HTR-8/SVneo (cell line): ENCODE measurements around the gene NDUFB11.
"Not testable (repeated sequence)": the region's sequence is repeated elsewhere in the genome, so short reads cannot be mapped to it uniquely, and the experiment has no call there.

ENCODE experiments used
- DNase-seq: peaks from one replicate; pipeline ENCODE4 v3.0.0; 2011; ENCODE audit warnings: low spot score, mixed read lengths; ENCODE audit not compliant: insufficient read length
- FAIRE-seq: peaks from 2 replicates; lab custom pipeline; 2011; peaks lifted over from hg19 to GRCh38; lab: Jason Lieb, UNC

The NDUFB11 gene

DNA sequence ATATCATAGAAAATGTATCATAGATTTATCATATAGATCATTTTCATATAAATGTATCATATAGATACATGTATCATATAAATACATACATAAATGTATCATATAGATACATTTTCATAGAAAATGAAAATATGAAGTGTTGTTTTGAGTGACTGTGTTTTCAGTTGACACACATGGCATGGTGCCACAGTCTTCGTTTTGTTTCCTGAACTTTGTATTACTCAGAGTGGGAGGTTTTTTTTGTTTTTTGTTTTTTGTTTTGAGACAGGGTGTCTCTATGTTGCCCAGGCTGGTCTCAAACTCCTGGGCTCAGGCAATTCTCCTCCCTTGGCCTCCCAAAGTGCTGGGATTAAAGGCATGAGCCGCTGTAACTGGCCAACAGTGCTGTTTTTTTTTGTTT is 4.4 kb upstream of the NDUFB11 start:
- no peak for DNase-seq
- FAIRE-seq, result no peak

DNA sequence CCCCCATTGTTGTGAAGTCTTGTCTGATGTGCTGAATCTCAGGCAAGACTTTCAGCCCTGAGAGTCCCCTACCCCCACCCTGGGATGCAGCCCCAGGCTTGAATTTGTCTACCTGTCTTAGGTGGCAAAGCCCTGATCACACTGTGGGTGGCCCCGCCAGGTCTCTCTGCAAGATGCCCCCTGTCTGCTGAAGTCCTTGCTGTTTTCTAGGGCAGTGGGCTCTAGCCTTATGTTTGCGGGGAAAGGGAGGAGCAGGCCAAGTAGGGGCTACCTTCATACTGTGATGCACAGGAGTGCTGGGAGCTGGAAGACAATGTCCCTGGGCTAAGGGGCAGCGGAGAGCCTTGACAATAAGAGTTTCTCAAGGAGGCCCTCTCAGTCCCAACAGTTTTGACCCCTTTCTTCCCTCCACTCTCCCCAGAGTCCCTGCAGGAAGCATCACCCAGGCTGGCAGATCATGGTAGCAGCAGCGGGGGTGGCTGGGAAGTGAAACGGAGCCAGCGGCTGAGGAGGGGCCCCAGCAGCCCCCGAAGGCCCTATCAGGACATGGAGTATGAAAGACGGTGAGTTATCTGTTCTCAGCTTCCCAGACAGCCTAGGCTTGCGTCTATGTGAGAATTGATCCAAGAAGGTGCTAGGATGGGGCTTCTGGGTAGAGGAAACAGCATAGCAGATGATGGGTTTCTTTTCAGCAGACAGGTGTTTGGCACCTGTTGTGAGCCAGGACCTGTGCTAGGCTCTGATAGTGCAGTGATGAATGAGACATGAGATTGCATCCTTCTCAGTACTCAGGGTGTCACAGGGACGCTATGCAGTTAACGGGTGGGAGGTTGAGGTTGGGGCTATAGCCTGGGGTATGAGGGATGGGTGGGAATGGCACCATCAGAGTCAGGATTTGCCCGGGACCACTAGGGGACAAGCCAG is 2.7 kb upstream of the NDUFB11 start:
- no peak for FAIRE-seq

DNA sequence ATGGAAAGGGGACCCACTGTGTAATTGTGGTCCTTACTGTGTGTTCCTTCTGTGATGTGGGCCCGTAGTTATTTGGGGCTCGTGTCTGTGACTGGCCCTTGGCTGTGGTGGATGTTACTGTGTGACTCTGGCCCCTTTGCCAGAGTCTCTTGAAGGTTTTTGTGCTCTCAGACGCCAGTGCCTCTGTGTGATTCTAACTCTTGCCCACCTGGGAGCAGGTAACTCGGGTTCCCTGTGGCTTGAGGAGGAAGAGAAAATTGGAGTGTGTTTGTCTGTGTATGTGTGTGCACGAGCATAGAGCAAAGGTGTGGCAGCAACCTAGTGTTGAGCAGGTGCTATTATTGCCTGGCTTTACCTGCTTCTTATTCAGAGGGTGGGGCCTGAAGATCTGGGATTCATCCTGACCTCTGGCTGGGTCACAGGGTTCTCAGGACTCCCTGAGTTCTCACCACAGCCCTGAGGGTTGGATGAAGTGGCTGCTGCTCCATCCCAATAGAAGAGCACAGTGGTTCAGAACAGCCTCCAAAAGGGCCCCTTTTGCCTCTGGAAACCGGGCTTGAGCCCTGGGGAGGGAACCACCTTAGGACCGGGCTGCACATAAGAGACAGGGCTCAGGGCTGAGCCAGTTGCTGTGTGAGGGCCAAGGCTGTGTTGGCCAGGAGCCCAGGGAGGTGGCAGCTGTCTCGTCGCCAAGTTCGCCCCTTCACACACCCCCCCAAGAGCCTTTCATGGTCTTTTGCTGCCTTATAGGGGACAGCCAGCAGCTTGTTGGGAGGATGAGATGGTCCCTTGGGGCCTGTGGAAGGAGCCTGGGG is 1.8 kb upstream of the NDUFB11 start:
- no peak for FAIRE-seq
- no peak for DNase-seq

More for the DNA sequence above, 2.7 kb upstream of the NDUFB11 start:
- DNase-seq, result no peak

DNA sequence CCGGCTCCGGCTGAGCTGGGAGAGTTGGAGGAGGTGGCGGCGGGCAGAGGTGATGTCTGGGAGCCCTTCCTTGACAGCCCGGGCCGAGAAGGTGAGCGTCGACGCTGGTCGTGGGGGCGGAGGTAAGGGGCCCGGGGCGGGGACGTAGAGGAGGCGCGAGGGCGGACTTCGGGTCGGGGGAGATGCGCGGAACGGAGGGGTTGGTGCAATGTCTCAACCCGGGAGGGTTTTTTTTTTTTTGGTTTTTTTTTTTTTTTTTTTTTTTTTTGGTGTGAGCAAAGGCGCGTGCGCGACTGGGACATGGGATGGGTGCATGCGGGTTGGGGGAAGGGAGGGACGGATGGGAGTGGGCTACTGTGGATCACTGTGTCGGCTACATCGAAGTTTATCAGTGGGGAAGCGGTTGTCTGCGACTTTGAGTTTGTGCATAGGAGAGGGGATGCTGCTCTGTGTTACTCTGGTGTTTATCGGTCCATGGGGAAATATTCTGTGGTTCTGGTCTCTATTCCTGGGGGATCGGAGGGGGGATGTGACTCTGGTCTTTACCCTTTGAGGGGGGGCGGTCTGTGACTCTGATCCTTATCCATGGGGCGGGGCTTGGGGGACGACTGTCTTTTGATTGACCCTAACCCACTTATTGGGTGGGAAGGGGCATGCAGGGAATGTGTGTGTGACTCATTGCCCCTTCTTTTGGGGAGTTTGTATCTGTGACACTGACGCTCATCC is 1.1 kb upstream of the NDUFB11 start:
- FAIRE-seq (no peak), DNase-seq (no peak)

DNA sequence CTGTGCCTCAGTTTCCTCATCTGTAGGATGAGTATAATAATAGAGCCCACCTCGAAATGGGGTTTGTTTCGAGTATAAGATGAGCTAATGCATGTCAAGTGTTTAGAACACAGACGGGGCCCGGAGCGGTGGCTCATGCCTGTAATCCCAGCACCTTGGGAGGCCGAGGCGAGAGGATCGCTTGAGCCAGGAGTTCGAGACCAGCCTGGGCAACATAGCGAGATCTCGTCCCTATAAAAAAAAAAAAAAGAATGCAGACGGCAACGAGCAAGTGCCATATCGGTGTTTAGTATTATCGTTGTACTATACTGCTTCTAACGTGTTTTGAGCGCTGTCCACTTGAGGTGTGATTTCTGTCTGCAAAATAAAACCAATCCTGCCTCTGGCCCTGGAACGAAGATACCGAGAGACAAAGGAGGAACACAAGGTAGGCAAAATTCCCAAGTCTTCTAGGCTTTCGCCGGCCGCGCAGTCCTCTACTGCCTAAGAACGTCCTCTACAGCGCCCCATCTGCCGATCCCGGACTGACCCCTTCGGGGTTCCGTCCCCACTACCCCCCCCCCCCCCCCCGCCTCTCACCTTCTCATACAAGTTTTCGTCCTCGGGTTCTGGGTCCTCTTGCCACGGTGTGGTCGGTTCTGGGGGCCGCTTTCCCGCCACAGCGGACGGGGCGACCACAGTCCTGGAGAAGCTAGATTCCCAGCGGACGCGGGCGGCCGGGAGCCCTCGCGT is 442 bp downstream of the NDUFB11 start:
- DNase-seq (no peak), FAIRE-seq (no peak)

DNA sequence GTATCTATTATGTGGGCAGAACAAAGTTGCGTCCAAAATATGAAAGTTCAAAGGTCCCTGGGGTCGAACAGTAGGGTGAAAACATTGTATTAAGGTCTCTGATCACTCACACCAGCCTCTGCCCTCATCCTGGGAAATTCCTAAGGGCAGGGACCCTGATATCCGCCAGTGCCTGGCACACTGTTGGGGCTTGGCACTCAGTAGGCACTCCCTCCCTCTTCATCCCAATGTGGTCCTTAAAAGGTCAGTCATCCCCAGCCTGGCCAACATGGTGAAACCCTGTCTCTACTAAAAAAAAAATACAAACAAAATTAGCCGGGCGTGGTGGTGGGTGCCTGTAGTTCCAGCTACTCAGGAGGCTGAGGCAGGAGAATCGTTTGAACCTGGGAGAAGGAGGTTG is 6.3 kb downstream of the NDUFB11 start:
- DNase-seq (no peak), FAIRE-seq (no peak)

DNA sequence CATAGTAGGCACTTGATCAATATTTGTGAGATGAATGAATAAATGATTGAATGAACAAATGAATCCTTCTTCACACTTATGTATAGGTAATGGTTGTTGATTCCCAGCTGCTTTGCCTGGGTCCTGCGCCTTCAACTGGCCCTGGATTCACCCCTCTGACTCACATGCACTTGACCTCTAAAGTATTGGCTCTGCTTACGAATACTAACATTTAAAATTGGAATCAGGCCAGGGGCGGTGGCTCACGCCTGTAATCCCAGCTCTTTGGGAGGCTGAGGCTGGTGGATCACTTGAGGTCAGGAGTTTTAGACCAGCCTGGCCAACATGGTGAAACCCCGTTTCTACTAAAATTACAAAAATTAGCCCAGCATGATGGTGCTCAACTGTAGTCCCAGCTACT is 8.9 kb downstream of the NDUFB11 start:
- FAIRE-seq, result not testable (repeated sequence)

DNA sequence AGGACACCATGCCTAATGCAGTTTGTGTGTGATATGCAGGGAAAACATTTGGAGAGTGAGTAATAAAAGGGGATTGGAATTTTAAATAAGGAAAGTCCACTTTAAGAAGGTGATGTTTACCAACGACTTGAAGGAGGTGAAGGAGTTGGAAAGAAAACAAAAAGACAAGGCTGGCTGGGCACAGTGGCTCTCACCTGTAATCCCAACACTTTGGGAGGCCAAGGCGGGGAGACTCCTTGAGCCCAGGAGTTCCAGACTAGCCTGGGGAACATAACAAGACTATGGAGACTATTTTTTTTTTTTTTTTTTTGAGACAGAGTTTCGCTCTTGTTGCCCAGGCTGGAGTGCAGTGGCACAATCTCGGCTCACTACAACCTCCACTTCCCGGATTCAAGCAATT is 11.0 kb downstream of the NDUFB11 start:
- DNase-seq, result no peak
- FAIRE-seq, result no peak

More for the DNA sequence above, 8.9 kb downstream of the NDUFB11 start:
- DNase-seq, result not testable (repeated sequence)

DNA sequence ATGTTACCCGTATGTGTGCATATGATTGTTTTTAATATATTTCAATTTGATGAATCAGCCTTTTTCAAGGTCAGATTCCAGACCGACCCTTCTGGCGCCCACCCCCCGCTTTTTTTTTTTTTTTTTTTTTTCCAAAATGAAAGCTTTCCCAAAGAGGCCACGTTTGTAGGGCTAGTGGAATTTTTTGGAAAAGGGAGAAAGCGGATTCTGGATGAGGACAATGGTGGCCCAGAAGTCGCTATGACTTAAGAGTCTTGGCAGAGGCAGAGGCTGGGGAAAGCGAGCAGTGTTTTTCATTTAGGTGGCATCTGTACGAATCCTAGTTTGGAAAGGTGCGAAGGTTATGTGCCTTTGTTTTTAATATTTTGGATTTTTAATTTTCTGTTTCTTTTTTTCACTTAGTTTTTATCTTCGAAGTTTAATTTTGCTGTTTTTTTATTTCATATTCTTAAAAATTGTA is 14.6 kb downstream of the NDUFB11 start:
- DNase-seq (no peak), FAIRE-seq (no peak)

DNA sequence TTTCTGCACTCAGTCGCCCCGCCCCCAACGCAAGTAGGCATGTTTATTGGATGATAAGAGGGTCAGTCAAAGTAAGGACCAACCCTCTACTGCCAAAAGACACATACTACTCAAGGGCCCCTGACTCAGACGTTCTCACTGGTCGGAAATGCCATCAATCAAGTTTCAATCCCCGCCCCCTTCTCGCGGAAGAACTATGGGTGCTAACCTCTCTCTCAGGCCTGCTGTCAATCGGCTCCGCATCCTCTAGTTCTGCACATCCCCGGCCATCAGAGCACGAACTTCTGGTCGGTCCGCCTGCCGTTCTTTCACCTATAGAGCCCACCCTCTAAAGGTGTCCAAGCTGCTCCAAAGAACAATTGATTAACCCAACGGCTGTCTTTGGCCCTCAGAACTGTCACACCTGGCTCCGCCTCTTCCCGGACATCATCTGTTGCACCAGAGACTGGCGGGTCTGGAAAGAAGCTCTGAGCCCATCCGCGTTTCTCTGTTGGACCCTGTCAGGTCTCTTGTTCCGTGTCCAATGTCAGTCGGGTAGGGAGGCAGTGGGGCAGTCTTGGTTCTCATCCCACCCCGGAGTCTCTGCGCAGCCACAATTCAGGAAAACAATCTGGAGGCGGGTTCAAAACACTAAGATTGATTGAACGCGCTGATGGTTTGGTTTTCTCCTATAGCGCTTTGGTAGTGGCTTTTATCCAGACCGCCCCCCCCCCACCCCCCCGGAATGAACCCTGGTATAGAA is 15.2 kb downstream of the NDUFB11 start:
- DNase-seq (peak; percentile 81), FAIRE-seq (no peak)

DNA sequence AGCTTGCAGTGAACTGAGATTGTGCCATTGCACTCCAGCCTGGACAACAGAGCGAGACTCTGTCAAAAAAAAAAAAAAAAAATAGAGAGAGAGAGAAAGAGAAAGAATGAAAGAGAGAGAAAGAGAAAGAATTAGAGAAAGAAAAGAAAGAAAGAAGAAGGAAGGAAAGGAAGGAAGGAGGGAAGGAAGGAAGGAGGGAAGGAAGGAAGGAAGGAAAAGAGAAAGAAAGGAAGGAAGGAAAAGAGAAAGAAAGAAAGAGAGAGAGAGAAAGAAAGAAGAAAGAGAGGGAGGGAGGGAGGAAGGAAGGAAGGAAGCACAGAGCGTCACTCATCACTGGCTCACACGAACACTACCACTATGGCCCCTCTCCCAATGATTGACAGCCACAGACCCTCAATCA is 20.0 kb downstream of the NDUFB11 start:
- not testable (repeated sequence) for DNase-seq, FAIRE-seq

DNA sequence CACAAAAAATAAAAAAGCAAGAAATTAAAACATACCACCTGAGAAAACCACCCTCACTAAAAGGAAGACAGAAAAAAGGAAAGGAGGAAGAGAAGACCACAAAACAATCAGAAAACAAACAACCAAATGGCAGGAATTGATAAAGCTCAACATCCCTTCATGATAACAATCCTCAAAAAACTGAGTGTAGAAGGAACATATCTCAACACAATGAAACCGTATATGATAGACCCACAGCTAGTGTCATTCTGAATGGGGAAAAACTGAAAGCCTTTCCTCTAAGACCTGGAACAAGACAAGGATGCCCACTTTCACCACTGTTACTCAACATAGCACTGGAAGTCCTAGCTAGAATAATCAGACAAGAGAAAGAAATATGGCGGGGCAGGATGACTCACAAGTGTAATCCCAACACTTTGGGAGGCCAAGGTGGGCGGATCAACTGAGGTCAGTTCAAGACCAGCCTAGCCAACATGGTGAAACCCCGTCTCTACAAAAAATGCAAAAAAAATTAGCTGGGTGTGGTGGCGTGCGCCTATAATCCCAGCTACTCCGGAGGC is 27.9 kb downstream of the NDUFB11 start:
- not testable (repeated sequence) for DNase-seq, FAIRE-seq

DNA sequence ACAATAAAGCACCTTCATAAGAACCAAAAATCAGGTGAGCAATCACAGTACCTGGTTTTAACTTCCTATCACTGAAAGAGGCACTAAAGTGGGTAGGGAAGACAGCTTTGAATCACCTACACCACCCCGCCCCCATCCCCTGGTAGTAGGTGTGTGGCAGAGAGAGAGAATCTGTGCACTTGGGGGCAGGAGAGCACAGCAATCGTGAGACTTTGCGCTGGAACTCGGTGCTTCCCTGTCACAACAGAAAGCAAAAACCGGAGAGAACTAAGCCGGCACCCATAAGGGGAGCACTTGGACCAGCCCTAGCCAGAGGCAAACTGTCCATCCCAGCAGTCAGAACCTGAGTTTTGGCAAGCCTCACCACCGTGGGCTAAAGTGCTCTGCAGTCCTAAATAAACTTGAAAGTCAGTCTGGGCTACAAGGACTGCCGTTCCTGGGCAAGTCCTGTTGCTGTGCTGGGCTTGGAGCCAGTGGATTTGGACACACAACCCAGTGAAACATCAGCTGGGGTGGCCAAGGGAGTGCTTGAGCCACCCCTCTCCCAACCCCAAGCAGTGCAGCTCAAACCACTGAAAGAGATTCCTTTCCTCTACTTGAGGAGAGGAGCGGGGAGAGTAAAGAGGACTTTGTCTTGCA is 32.1 kb downstream of the NDUFB11 start:
- DNase-seq, result no peak
- no peak for FAIRE-seq

DNA sequence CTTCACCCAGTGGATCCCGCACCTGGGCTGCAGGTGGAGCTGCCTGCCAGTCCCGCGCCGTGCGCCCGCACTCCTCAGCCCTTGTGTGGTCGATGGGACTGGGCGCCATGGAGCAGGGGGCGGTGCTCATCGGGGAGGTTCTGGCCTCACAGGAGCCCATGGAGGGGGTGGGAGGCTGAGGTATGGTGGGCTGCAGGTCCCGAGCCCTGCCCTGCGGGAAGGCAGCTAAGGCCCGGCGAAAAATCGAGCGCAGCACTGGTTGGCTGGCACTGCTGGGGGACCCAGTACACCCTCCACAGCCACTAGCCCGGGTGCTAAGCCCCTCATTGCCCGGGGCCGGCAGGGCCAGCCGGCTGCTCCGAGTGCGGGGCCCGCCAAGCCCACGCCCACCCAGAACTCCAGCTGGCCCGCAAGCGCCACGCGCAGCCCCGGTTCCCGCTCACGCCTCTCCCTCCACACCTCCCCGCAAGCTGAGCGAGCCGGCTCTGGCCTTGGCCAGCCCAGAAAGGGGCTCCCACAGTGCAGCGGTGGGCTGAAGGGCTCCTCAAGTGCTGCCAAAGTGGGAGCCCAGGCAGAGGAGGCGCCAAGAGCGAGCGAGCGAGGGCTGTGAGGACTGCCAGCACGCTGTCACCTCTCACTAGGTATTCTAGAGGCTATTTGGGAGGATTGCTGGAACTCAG is 33.4 kb downstream of the NDUFB11 start:
- not testable (repeated sequence) for DNase-seq, FAIRE-seq

DNA sequence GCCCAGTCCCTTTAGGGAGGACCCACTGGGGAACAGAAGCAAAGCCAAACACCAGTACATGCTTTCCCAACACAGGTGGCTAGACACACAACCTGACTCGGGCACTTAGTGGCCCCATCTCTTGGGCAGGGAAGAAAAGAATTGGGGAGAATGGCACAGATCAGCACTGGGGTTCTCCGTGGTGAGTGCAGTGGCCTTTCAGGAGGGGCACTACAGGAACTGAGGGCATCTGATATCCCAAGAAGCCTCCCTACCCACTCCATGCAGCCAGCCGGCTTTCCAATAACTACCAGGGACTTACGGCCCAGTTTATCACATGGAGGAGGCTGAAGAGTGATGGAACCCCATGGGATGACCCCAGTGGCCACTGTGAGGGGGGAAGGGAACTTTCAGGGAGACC is 43.3 kb downstream of the NDUFB11 start:
- FAIRE-seq (no peak), DNase-seq (no peak)

DNA sequence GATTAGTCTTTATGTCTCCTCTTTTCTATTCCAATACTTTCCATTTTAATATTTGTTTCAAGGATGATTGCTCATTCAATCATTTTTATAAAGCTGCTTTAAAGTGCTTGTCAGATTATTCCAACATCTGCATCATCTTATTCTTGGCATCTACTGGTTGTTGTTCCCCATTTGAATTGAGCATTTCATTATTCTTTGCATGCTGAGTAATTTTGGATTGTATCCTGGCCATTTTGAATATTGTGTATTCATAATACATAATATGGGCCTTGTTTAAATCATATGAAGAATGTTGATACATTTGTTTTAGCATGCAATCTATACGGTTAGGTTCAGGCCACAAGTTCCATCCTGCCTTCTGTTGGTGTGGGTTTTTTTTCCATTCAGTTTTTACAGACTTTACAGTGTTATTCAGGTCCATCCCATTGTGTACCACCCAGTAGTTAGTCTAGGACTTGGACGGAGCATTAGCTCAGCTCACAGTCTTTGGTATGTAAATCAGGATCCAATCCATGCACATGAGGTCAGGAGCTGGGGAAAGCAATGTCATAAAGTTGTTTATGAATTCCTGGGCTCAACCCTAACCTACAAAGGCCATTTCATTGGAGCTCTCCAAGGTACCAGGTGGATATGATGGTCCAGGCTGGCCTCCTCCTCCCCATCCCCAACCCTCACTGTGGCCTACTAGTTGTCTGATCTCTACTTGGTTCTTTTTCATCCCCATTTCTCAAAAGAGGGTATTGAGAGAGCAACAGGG is 46.0 kb downstream of the NDUFB11 start:
- no peak for FAIRE-seq
- DNase-seq, result no peak

DNA sequence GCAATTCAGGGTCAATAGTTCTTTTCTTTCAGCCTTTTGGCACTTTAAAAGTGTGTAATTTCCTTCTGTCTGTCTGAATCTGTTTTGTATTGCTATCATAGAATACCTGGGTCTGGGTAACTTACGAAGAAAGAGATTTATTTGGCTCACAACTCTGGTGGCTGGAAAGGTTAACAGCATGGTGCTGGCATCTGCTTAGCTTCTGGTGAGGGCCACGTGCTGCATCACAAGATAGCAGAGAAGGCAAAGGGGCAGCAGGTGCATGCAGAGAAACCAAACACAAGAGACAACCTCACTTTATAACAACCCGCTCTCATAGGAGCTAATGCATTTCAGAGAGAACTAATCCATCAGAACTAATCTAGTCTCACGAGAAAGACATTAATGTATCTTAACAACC is 47.5 kb downstream of the NDUFB11 start:
- DNase-seq (no peak), FAIRE-seq (no peak)
